RKO (cell line): ENCODE data around the gene PRRG2.
A peak's percentile ranks its signal among the peaks of the same experiment; 100 is the strongest.

Source experiments
- DNase-seq: peaks from one replicate; pipeline ENCODE4 v3.0.0-alpha.2; 2016; ENCODE audit warnings: low spot score

PRRG2 gene

DNA sequence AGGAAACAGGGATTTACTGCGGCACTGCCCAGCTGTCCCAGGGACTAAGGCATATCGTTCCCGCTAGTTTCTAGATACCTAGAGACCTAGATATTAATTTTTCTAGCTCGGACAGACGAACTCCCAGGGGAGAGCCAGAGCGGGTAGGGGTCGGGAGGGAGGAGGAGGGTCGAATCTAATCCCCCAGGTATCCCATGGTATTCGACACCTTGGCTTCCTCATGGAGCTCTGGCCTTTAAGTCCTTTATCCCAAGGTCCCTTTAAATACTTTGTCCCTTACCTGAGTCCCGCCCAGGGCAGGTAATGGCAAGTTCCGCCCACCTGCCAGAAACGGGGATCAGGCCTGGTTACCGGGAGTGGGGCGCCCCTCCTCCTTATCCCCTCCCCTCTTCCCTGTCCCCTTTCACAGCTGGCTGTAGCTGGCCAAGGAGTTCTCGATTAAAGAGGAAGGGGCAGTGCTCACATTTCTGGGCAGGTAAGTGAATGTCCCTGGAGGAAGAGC, at the start of gene PRRG2:
PRRG2 (plus strand) TSS at position 310 of the 502 bp plus-strand sequence. CDS start 1,904 bp downstream, outside the sequence.
- no peak for DNase-seq

DNA sequence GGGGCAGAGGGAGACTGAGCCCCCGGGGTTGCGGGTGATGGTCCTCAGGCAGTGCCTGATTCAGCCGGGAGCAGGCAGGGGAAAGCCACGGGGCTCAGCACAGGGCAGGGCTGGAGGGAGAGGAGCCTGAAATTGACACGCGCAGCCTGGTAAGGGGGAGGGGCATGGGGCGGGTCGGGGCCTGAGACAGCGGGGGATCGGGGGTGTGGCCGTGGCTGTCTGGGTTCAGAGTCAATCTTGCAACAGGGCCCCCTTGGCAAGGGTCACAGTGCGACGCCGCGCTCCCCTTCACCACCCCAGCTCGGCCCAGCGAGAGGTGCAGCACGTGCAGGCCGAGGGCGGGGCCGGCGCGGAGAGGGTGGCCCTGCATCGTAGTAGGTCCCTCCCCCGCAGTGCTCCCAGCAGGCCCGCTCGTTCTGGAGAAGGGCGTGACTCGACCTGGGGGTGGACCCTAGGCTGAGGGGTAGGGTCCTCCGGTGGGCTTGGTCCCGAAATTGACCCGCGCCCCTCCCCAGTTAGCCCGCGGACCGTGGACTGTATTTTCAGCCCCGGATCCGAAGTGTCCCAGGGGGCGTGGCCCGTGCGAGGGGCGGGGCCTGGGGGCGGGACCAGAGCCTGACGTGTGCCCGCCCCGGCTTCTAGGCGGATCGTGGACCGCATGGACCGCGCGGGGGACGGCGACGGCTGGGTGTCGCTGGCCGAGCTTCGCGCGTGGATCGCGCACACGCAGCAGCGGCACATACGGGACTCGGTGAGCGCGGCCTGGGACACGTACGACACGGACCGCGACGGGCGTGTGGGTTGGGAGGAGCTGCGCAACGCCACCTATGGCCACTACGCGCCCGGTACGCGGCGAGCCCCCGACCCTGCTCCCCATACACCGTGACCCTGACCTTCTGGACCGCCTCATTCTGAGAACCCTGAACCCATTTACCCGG, 47.3 kb upstream of the PRRG2 start:
- DNase-seq = peak; percentile 83

DNA sequence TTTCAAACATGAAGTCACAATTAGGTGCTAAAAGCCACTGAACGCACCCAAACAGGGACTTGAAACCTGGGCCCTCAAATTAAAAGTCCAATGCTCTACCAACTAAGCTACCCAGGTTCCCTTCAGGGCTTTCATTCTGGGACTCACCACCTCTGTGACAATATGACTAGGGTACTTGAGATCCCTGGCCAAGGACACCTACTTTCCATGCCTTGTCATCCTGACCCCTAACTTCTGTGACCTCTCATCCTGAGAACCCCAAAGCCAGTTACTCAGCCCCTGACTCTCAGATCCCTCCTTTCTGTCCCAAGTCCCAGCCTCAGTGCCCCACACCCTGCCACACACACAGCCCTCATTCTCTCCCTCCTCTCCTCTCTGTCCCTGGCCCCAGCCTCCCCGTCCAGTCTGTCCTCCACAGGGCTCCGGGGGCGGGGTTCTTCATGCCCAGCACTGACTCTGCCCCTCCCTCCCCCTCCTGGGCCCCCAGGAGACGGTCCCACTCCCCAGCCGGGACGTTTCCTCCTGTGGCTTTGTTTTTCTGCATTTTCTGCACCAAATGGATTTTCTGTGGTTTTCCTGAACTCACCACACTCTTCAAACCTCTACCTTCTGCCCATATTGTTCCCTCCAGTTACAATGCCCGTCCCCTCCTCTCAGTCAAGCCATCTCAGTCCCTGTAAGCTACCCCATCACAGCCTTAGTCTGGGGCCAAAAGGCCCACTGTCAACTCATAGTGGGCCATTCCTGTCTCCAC, 46.3 kb upstream of the PRRG2 start:
- DNase-seq = no peak

DNA sequence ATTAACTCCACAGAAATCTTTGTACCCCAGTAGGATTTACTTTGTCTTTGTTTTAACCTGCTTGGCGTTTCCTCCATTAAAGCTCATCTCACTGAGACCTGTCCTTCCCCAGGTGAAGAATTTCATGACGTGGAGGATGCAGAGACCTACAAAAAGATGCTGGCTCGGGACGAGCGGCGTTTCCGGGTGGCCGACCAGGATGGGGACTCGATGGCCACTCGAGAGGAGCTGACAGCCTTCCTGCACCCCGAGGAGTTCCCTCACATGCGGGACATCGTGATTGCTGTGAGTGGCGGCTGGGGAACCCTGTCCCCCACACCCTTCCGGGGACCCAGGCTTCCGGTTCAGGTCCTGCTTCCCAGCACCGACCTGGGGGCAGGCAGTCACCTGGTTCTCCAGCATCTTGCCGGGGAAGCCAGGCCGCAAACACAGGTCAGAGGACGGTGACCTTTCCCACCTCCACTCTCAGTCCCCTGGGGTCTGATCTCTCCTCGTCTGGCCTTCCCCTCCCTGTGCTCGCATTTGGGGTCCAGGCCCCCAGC, 44.1 kb upstream of the PRRG2 start:
- no peak for DNase-seq

DNA sequence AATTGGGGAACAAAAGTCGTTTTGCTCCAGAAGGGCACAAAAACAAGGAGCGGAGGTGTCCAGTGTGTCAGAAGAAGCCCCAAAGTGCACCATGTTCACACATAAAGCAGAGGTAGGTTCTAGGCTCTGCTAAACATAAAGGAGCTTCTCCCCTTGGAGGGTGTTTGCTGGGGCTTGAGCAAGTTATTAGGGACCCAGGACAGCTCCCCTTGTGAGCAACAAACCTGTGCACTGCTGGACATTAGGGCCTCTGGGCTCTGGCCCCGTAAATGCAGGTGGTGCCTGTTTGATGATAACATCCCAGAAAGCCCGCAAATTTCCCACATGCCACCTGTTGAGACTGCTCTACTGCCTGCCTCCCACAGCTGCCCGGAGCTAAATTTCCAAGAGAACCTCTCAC, 42.5 kb upstream of the PRRG2 start:
- DNase-seq = no peak

DNA sequence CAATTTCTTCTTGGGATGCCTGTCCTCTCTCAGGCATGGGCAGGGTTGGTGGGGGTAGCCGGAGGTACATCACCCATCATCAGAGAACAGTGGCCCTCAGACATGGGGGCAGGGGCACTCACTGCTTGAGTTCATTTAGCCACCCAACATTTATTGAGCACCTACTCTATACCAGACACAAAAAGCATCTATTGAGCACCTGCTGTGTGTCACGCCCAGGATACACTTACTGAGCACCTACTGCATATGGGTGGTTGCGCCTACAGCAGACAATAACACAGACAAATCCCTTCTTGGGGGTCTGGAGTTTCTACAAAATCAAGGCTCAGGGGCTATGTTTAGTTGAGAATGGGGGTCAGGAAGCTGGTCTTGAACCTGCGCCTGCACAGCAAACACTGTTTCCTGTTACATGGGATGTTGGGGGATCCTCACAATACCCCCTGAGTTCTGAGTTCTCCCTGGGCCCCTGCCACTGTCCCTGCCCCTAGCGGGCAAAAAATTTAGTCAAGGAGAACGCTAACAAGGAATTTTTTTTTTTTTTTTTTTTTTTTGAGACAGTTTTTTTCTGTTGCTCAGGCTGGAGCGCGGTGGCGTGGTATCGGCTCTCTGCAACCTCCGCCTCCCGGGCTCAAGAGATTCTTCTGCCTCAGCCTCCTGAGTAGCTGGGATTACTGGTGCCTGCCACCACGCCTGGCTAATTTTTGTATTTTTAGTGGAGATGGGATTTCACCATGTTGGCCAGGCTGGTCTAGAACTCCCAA, 41.7 kb upstream of the PRRG2 start:
- no peak for DNase-seq

DNA sequence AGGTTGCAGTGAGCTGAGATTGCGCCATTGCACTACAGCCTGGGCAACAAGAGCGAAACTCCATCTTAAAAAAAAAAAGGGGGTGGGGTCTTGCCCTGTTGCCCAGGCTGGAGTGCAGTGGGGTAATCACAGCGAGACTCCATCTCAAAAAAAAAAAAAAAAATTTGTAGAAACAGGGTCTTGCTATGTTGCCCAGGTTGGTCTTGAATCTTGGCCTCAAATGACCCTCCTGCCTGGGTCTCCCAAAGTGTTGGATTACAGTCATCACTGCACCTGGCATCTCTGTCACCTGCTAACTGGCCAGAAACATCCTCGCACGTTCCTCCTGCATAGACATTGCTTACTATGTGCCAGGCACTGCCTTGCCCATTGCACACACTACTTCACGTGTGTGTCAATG, 39.2 kb upstream of the PRRG2 start:
- DNase-seq = no peak

DNA sequence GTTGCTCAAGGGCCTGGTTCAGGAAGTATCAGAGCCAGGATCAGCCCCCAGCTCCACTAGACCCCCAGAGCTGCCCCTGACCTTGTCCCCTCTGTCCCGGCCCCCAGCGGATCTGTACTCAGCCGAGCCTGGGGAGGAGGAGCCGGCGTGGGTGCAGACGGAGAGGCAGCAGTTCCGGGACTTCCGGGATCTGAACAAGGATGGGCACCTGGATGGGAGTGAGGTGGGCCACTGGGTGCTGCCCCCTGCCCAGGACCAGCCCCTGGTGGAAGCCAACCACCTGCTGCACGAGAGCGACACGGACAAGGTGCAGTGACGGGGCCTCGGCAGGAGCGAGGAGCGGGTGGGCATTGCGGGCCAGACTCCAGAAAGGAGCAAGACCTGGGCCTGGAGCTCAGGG, 38.7 kb upstream of the PRRG2 start:
- no peak for DNase-seq

DNA sequence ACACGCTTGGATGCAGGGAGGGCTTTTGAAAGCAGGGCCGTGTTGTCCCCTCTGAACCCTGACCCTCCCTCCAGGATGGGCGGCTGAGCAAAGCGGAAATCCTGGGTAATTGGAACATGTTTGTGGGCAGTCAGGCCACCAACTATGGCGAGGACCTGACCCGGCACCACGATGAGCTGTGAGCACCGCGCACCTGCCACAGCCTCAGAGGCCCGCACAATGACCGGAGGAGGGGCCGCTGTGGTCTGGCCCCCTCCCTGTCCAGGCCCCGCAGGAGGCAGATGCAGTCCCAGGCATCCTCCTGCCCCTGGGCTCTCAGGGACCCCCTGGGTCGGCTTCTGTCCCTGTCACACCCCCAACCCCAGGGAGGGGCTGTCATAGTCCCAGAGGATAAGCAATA, 38.1 kb upstream of the PRRG2 start:
- DNase-seq = no peak

DNA sequence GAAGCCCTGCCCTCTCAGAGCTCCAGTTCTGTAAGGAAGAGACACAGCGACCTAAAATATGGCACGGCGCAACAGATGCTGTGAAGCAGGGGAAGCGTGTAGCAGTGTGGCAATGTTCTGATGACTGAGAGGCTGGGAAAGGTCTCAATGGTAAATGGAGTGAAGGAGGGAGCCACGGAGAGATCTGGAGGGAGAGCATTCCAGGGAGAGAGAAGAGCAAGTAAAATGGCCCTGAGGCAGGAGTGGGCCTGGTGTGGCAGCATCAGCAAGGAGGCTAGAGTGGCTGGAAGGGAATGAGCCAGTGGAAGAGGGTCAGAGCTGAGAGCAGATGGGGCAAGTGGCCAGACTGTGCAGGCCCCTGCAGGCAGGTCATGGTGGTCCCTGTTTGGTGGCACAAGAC, 37.0 kb upstream of the PRRG2 start:
- no peak for DNase-seq

DNA sequence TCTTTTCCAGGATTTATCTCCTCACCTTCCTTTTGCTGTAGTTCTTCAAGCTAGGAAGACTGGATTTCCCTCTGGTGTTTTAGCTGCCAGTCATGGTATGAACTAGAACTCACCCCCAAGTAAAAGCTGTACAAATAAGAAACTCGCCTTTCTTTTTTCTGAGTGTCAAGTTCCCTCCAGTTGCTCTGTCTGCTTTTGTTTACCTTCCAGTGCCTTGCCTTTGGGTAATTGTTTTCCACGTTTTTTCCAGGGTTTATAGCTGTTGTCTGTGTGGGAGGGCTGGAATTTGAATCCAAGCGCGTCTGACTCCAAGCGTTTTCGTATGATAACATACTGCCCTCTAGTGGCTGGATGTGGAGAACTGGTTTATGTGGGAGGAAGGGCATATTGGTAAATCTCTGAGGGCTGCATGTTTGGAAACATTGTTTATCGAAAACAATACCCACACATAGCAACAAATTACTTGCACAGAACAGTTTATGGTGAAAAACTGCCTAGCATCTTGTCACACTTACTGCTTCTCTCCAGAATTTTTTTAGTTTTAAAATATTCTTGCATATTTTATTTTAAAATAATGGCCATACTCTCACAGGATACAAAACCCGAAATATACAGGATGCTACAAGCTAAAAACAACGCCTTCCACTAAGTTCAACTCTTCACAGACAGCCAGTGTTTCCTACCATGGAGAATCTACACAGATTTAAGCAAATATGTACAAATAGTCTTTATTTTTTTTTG, 34.1 kb upstream of the PRRG2 start:
- peak; percentile 86 for DNase-seq

DNA sequence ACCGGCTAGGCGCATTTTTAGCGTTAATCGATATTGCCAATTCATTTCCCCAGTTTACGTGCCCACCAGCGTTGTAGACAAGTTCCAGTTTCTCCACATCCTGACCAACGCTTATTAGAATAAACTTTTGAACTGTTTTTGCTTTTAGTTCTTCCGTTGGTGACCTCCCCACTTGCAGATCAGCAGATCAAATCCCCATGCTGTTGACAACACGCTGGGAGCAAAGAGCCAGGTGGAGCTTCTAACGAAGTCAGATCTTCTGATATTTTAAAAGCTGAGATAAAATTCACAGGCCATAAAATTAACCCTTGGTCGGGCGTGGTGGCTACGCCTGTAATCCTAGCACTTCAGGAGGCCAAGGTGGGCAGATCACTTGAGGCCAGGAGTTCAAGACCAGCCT, 32.1 kb upstream of the PRRG2 start:
- DNase-seq = no peak

DNA sequence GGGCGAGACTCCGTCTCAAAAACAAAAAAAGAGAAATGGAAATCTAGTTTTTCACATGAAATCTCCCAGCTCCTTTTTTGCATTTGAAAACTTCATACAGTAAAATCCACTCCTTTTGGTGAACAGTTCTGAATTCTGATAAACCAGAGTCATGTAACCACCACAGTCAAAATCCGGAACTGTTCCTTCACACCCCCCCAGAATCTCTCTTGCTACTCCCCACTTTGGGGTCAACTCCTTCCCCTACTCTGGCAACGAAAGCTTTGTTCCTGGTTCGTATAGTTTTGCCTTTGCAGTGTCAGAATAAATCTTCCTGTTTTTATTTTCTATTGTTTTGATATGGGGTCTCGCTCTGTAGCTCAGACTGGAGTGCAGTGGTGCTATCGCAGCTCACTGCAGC, 29.6 kb upstream of the PRRG2 start:
- DNase-seq = no peak

DNA sequence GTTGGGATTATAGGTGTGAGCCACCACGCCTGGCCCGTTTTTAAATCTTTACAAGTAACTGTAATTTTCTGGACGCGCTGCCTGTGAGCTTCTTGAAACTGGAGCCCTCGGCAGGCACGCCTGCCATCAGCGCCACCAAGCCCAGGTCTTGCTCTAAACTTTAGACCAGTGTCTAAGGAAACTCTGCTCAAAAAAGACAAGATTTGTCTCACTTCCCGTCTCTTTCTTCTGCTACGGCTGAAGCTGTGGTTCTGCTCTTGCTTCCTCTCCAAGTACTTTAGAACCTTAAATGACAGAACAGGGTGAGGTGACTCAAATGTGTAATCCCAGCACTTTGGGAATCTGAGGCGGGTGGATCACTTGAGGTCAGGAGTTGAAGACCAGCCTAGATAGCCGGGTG, 28.4 kb upstream of the PRRG2 start:
- no peak for DNase-seq

DNA sequence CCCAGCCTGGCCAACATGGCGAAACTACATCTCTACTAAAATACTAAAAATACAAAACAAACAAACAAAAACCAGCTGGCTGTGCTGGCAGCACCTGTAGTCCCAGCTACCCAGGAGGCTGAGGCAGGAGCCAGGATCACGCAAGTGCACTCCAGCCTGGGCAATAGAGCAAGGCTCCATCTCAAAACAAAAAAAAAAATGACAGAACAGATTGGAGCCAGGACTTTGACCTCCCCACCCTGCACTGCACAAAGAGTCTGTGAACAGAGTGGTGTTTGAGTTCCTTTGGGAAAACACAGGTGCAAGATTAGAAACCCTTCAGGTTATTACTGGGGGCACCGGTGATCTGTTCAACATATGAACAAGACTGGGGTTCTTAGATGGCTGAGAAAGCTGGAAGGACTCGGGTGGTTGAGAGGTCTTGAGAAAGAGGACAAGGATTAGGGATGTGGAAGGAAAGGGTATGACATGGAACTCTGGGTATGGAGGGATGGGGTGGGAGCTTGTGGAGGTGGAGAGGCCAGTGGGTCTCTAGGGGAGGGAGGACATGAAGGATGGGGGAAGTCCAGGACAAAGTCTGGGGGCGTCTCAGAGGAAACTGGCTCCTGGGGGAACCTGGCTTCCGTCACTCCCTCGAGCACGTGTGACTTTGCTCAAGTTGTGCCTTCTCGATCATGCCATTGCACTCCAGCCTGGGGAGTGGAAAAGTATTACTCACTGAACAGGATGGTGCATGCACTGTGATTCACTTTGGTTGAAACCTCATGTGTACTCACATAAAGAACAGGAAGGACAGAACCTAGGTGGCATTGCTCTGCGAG, 27.5 kb upstream of the PRRG2 start:
- DNase-seq = peak; percentile 72

DNA sequence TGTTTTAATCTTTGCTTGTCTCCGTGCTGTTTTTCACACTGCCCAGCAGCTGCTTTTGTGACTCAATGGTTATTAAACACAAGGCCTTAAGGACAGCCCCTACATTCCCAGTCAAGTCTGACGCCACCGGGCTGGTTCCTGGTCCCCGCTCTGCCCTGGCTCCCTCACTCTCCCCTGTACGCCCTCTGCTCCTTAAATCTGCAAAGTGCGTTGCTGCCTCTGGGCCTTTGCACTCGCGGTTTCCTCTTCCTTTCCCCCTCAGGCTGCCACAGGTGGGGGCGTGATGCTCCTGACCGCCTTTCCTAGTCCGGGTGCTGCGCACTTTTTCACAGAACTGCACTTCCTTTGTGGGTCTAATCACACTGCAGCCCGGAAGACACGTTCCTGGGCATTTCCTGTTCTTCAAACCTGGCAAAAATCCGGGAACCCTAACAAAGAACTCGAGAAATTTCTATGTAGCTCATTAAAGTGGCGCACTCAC, 26.4 kb upstream of the PRRG2 start:
- no peak for DNase-seq

DNA sequence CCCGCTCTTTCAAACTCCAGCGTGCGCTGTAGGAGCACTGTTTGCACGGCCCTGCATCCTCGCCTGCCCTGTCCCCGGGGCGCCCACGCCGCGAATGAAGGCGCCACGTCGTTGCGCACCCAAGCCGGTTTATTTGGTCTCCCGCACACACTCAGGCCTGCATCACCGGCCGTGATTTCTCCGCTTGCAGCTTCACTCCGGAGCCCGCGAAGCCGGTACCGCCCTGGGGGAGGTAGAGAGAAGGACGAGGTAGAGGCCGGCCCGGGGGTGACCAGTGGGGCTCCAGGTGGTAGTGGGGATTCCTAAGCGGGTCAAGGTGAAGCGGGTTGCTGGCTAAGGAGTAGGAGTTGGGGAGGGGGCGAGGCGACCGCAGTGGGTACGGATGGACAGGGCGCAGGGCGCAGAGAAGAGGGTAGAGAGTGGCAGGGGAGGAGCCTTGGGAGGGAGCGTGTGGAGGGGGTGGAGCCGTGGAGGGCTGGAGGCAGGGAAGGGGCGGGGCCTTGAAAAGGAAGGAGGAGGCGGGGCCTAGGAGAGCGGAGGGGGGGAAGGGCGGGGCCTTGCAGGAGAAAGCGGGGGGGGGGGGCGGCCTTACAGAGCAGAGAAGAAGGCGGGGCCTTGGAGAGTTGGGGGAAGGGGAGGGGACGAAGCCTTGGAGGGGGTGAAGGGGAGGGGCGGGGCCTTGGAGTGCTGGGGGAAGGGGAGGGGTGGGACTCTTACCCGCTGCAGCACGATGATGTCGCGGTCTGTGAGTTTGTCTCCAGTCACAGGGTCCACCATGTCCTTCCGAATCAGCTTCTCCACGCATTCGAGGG, 25.3 kb upstream of the PRRG2 start:
- DNase-seq = no peak

DNA sequence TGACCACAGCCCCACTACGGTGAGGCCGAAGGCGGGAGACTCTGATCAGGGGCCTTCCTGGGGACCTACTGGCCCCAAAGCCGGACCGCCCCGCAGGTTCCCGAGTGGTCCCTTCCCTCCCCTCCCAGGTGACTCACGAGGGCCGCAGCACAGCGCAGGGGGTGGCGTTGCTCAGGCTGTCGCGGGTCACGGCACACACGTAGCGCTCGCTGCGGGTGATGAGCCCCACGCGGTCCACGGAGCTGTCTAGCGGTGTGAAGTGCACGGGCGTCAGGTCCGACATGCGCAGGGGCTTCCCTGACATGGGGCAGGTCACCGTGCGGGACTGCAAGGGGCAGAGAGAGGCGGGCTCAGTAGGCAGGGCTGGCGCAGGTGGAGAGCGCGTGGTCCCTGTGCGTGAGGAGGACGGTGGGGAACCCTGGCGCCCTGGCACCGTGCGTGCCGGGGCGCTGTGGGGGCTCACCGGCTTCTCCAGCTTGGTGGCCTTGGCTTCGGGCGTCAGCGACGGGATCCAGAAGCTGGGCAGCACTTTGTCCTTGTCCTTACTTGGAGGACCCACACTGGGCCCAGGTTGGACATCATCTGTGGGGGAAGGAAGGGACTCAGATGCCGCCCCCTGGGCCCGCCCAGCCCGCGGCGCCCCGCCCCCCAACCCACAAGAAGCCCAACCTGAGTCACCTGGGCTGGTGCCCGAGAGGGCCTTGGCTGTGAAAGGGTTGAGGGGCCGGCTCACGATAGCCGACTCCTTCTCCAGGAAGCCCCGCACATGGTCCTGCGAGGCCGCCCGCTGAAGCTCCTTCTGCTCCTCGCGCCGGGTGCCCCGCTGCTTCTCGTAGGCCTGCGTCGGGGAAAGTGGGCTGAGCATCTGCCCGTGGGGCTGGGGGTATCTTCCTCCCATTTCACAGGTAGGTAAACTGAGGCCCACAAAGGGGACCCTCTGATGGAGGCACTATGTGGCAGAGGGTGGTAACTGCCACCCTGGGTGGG, 24.4 kb upstream of the PRRG2 start:
- no peak for DNase-seq
